GM19238 (cell line): ENCODE data around the gene RIN1.
"Not testable (repeated sequence)": the region's sequence is repeated elsewhere in the genome, so short reads cannot be mapped to it uniquely, and the experiment has no call there.

Experiments used
- DNase-seq: peaks from one replicate; pipeline ENCODE4 v3.0.0; 2011; ENCODE audit warnings: low spot score; ENCODE audit not compliant: insufficient read length

The RIN1 gene

GRCh38 chr11:66336234-66337102 is at the start of gene RIN1:
RIN1 (minus strand) TSS chr11:66336434; CDS start chr11:66336402, 32 bp downstream.
- peak; percentile 74 for DNase-seq

- not testable (repeated sequence) for DNase-seq
Measured at GRCh38 chr11:66384316-66384715, 48.1 kb upstream of the RIN1 start.

- not testable (repeated sequence) for DNase-seq
Measured at GRCh38 chr11:66380264-66380663, 44.0 kb upstream of the RIN1 start.

- DNase-seq: not testable (repeated sequence)
Measured at GRCh38 chr11:66373690-66374287, 37.6 kb upstream of the RIN1 start.

GRCh38 chr11:66373265-66373664 is 37.0 kb upstream of the RIN1 start:
- no peak for DNase-seq

GRCh38 chr11:66371627-66372415 is 35.6 kb upstream of the RIN1 start, which contains the start of gene SLC29A2:
SLC29A2 (minus strand) TSS chr11:66371760; CDS start chr11:66371591, 169 bp downstream.
- DNase-seq: peak; percentile 61

GRCh38 chr11:66369073-66369894 is 33.0 kb upstream of the RIN1 start:
- DNase-seq: no peak

- DNase-seq: no peak
Measured at GRCh38 chr11:66368484-66368883, 32.2 kb upstream of the RIN1 start.

- no peak for DNase-seq
Measured at GRCh38 chr11:66367561-66368312, 31.5 kb upstream of the RIN1 start.

GRCh38 chr11:66366844-66367477 is 30.7 kb upstream of the RIN1 start:
- no peak for DNase-seq

GRCh38 chr11:66365711-66366619 is 29.7 kb upstream of the RIN1 start:
- no peak for DNase-seq

GRCh38 chr11:66365166-66365565 is 28.9 kb upstream of the RIN1 start:
- no peak for DNase-seq

GRCh38 chr11:66363805-66364535 is 27.7 kb upstream of the RIN1 start:
- DNase-seq: peak; percentile 66

- no peak for DNase-seq
Measured at GRCh38 chr11:66363187-66363601, 27.0 kb upstream of the RIN1 start.

- DNase-seq: no peak
Measured at GRCh38 chr11:66362481-66363147, 26.4 kb upstream of the RIN1 start.

- DNase-seq: no peak
Measured at GRCh38 chr11:66361502-66361941, 25.3 kb upstream of the RIN1 start.

GRCh38 chr11:66360406-66361073 is 24.3 kb upstream of the RIN1 start:
- DNase-seq: no peak
